ENCODE measurements around the gene MOB3B. TPM values are rescaled to one million over a fixed set of nuclear protein-coding genes. Genes with fewer than 3 reads are reported as not detected.
A peak's percentile ranks its signal among the peaks of the same experiment; 100 is the strongest.

Gene MOB3B
- total RNA-seq, 1 experiment from 2014 or later, result not detected

DNA sequence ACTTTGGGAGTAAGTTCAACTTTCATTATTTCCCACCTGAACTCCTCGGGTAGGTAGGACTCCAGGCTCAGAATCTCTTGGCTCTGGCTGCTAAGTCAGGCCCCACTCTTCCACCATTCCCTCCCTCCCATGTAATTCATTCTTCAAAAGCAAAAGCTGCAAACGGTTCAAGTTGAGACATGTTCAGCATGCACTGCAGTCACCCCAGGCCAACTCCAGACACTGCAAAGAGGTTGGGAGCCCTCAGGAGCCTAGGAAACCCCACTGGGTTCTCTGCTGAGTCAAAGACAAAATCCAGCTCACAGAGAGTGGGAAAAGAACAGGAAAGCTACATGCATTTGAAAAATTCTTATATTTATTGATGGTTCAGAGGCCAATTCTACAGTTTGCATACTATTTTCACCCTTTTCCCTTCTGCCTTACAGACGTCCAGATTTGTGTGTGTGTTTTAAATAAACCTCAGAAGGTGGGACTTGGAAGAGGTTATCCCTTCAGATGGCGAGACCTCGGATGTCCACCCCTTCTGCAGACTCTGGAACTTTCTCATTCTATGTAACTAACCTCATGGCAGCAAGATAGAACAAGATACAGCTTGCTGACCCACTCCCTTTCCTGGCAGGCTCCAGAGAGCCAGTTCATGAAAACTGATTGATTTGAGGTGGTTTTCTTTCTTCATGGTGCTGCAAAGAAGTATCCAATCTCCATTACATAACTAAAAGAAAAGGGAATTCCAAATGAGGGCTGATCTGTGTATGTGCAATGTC lies 167.0 kb downstream of the MOB3B start:
- in situ Hi-C loops (cut with HindIII; ENCODE audit: low sequenced_read_pairs), result no loop called here
- no peak for DNase-seq (ENCODE audit: low spot score)

DNA sequence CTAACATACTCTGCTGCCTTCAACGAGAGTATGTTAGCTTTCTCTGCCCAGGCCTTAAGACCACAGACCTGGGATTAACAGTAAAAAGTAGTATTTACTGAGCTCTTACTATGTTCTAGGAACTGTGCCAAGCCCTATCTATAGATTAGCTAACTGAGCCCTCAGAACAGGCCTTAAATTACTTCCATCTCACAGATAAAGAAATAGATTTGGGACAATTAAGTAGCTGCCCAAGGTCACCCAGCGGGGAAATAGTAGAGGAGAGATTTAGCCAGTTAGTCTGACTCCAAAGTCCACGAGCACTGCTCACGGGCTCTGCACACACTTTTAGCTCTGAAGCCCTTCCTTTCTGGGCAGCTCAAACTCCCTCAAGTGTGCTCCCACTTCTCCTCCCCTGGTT lies 168.1 kb downstream of the MOB3B start:
- in situ Hi-C loops (cut with HindIII; ENCODE audit: low sequenced_read_pairs), result no loop called here
- DNase-seq (ENCODE audit: low spot score), result no peak

DNA sequence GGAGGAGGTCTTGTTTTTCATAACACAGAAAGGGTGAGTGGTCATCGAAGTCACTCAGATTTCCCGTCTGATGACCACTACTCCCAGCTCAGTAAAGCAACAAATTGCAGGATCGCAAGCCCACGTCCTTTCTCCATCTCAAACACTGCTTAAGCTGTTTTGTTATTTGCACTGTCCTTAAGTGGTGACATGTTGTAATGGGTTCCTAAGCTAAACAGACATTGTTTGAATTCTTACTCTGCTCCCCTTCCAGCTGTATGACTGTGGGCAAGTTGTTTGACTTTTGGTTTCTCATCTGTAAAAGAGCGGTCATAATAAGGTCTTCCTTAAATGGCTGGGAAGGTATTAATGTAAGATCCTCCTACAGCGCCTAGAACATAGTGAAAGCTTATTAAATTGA lies 169.9 kb downstream of the MOB3B start:
- no peak for DNase-seq (ENCODE audit: low spot score)
- in situ Hi-C loops (cut with HindIII; ENCODE audit: low sequenced_read_pairs), result no loop called here

DNA sequence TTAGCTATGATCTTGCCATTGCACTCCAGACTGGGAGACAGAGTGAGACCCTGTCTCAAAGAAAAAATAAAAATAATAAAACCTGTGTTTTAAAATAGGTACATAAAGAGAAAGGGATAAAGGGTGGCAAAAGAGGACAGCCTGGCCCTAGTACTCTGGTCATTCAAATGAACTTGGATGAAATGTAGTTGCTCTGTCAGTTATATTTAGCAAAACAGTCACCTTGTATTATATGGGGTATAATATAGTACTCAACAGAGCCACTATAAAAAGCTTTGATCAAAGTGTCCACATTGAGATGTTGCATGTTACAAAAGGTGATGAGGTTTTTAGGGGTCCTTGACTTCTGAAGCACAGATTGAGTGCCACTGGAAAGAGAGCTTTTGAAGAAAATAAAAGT lies 171.6 kb downstream of the MOB3B start:
- in situ Hi-C loops (cut with HindIII; ENCODE audit: low sequenced_read_pairs), result no loop called here
- no peak for DNase-seq (ENCODE audit: low spot score)

DNA sequence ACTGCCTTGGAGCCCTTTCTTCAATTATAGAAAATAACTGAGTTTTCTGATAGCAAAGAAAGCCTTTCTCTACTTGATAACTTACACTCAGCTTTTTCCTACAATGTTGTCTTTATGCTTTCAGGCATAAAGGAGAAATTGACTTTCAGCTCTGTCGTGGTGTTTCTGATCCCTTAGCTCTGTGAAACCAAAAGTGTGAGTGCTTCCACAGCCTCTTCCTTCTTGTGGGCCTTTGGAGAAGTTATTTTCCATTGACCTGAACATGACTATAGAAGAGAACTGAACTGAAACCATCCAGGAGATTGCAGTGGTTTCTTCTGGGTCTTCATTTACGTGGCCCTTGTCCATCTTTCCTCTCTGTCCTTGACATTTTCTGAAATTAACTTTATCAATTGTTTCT lies 173.2 kb downstream of the MOB3B start:
- no peak for DNase-seq (ENCODE audit: low spot score)
- in situ Hi-C loops (cut with HindIII; ENCODE audit: low sequenced_read_pairs), result no loop called here

DNA sequence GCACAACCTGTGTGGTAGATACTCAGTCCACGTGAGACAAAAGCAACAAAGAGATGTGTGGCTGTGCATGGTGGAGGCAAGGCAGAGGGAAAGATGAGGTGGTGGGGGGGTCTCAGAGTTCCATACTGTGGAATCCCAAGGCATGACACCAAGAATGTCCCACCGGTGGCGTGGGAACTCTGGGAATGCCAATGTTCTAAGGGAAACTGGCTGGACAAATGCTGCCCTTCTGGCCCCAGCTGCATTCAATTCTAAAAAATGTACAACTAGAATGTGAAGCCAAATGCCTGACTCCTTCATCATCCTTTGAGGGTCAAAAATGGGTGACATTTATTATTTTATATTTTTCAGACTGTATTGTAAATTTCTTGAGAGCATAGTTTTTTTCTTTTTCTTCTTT lies 174.4 kb downstream of the MOB3B start:
- in situ Hi-C loops (cut with HindIII; ENCODE audit: low sequenced_read_pairs), result no loop called here
- no peak for DNase-seq (ENCODE audit: low spot score)

DNA sequence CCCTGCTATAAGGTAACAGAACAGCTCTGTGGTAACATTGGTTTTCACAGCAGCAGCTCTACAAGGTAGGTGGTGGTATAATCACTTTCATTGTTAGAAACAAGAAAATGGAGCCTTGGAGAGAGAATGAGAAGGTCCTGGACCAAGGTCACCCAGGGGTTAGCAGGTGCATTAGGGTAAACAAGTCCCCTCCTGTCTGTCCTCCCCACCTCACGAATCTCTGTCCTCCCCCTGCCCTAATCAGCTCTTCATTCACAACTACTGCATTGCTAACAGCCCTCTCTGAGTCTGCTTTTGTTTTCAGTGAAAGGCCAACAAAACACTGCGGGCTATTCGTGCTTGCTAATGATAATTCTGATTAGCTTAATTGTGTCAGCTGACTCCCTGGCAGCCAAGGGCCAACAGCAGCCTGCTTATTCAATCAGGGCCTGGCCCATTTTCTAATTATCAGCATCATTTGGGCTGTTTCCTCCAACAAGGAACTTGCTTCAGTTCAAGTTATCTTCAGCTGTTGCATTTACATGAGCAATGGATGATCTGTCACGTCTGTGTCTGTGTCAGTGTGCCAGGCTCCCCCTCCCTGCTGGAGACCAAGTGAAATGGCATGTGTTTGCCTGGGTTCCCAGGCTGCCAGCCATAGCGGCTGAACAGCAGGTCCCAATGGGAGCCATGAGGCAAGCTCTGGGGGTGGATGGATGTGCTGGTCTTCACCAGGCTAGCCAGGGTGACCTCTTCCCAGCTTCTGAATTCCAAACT lies 176.0 kb downstream of the MOB3B start:
- peak; percentile 51 for DNase-seq (ENCODE audit: low spot score)
- in situ Hi-C loops (cut with HindIII; ENCODE audit: low sequenced_read_pairs), result no loop called here

DNA sequence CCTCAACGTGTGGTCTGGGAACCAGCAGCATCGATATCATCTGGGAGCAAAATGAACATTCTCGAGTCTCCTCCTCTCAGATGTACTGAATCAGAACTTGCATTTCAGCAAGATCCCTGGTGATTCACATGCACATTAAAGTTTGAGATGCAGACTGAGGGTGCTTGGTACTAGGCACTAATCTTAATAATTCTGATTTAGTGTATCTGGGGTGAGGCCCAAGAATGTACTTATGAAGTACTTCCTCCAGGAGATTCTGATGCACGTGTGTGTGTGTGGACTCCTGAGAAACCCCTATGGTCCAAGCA lies 176.5 kb downstream of the MOB3B start:
- in situ Hi-C loops (cut with HindIII; ENCODE audit: low sequenced_read_pairs), result no loop called here
- no peak for DNase-seq (ENCODE audit: low spot score)

DNA sequence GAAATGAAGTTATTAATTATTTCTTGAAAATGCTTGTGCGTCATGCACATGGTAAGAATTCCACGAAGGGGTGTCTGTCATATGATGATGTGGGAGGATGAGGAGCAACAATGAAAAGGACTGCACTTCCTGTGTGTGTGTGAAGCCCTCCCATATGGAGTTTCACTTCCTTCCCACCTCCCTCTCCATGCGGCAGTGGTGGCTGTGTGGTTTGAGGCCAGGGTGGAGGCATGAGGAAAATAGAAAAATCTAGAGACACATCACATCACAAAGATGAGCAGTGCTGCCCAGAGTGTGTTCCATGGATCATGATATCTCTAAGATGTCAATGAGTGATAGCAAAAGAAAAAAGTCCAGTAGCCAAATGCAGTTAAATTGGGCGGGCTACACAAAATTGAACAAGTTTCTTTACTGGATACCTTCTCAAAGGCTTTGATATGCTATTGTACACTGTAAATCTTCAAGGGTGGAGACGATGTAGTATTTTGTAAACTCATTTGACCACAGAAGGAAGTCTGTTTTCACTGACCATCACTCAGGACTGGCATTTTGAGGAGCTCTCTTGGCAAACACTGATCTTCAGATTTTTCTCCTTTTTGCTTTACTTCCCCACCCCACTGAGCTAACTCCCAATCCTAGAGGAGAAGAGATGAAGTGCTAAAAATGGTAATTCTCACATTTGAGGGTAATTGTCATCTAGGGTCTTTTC lies 177.0 kb downstream of the MOB3B start:
- DNase-seq (ENCODE audit: low spot score), result no peak
- in situ Hi-C loops (cut with HindIII; ENCODE audit: low sequenced_read_pairs), result no loop called here

DNA sequence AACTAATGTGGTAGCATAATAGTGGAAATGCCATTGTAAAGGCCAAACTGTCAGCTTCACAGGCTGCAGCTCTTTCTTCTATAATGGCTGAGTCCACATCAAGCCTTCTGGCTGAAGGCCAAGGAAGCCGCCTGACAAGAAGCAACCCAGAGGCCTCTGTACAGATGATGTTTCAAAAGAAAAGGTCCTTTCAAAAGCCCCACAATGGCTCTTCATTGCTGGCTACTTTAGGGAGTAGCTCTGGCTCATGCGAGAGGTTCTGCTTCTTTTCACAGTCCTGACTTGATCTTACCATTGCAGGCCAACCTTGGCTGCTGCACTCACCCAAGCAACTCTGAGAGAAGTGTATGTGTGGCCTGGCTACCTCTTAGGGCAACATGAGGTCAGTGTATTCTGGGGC lies 178.2 kb downstream of the MOB3B start:
- in situ Hi-C loops (cut with HindIII; ENCODE audit: low sequenced_read_pairs), result no loop called here
- peak; percentile 29 for DNase-seq (ENCODE audit: low spot score)

DNA sequence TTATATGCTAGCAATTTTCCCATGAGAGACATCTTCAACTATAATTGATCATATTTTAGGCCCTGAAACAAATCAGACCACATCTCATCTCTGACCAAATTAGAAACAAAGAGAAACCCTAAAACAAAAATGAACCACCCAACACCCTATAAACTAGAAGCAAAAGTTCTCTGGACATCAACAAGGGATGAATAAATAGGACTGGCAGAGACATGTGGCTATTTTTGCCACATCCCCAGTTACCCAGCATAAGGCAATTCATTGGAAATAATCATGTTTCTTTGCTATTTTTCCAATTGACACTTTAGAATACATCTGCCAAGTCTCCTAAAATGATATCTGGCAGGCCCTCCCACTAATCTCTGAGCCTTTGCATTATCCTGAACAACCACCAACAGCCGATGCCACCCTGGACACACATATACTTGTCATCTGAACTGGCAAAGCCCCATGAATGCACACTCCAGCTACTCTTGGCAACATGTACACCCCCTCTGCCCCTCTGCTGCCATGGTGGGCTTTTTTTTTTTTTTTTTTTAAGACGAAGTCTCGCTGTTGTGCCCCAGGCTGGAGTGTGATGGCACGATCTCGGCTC lies 179.1 kb downstream of the MOB3B start:
- no peak for DNase-seq (ENCODE audit: low spot score)
- in situ Hi-C loops (cut with HindIII; ENCODE audit: low sequenced_read_pairs), result no loop called here

DNA sequence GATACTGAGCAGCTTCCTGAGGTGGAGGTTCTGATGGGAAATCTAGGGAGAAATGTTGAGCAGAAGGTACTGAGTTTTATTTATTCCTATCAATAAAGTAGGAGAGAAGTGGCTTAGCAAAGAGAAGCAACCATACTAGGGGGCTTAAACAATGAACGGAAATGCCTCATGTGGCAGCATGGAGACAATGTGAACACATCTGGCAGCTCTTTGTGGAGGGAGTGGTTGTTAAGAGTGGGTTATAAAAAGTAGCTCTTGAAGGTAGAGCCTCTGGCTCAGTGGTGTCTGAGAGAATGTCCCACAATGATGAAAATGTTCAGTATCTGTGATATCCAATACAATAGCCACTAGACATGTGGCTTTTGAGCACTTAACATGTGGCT lies 179.9 kb downstream of the MOB3B start:
- DNase-seq (ENCODE audit: low spot score), result no peak
- in situ Hi-C loops (cut with HindIII; ENCODE audit: low sequenced_read_pairs), result loop anchor here (25.0 kb wide), 1 partner anchor 188 kb away; the partner anchor contains the start of gene MOB3B

DNA sequence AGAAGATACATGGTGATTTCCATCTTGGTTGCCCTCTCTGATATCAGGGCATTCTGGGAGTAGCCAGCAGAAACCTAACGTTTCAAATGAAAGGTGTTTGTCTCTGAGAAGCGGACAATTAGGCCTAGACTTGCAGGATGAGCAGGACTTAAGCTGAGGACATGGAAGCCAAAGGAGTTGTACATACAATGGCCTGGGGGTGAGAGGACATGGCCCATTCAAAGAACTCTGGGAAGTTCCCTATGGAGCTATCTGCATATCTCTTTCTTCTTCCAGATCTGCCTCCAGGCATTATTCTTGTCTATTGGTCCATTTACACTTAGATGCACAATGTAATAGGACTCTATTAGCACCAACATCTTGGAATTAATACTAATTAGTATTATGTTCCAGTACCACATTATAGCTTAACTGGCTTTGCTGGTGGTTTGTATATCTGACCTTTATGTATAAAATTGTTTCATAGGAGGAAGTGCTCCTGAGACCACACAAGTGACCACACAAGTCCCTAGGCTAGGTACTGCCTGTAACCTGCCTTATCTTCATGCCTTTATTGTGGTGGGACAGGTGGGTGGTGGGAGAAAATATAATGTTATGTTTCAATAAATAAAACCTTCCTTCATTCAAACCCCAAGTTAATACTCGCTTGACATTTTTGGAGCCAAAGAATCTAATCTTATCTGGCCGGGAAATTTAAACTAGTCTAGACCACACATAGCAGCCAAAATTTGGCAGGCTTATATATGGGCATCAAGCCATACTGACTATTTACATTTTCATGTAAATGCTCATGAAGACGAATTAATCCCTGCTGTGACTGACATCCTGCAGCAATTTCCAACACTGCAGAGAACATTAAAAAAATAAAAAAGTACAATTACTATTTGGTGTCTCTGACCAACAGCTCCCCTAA lies 180.6 kb downstream of the MOB3B start:
- in situ Hi-C loops (cut with HindIII; ENCODE audit: low sequenced_read_pairs), result loop anchor here (25.0 kb wide), 1 partner anchor 188 kb away; the partner anchor contains the start of gene MOB3B
- no peak for DNase-seq (ENCODE audit: low spot score)

DNA sequence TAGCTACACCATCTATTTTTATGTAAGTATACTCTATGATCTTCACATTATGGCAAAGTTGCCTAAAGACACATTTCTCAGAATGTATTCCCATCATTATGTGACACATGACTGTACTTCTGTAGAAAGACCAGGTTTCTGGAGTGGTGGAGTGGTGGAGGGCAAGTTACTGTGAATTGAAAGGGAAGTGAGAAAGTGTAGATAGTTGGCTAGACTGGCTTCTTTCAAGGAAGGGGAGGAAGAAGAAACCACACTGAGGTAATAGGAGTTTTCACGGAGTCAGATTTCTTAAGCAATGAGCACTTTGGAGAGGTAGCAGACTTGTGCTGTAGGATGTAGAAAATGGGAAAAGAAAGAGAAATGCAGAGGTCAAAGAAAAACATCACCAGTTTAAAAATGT lies 181.7 kb downstream of the MOB3B start:
- no peak for DNase-seq (ENCODE audit: low spot score)
- in situ Hi-C loops (cut with HindIII; ENCODE audit: low sequenced_read_pairs), result loop anchor here (25.0 kb wide), 1 partner anchor 189 kb away; the partner anchor contains the start of gene MOB3B

DNA sequence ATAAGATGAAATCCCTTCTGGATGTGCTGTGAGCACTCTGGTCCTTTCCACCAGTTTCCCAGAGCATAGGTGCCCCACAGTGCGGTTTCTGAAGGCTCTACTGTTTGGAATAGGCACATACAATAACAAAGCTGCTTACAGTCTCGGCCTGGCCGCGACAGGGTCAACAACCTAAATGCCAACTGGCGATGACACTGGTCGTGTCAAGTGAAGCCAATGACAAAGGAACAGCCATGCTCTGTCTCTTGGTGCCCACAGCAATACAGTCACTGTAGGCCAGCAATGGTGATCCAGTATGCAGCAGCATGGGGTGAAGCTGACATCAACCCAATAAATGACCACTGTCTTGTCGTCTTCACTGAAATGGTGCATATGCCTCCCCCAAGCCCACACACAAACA lies 184.8 kb downstream of the MOB3B start:
- in situ Hi-C loops (cut with HindIII; ENCODE audit: low sequenced_read_pairs), result loop anchor here (25.0 kb wide), 1 partner anchor 193 kb away; the partner anchor contains the start of gene MOB3B
- DNase-seq (ENCODE audit: low spot score), result no peak

DNA sequence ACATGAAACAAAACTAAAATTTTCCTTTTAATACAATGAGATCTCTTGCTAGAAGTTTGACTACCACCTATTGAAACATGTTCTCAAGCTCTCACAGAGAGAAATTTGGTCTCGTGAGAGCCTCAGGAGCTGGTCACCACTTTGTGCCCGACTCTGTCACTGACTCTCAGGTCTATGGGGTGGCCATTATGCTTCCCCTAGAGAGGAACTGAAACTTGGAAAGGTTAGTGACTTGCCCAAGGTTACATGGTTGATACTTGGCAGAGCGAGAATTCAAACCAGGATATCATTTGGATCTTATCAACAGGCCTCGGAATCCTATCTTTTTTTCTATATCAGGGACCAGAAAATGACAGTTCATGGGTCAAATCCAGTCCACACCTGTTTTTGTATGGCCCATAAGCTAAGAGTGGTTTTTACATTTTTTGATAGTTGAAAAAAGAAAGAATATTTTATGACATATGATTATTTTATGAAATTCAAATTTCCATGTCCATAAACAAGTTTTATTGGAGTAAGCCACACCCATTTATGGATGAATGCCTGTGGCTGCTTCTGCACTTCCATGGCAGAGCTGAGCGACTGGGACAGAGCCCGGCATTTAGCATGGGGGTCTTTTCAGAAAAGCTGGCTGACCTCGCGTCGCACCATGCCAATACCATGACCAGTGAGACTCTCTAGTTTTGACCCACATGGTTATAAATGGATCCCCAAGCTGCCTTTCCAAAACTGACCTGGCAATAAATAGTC lies 187.9 kb downstream of the MOB3B start:
- in situ Hi-C loops (cut with HindIII; ENCODE audit: low sequenced_read_pairs), result loop anchor here (25.0 kb wide), 1 partner anchor 196 kb away; the partner anchor contains the start of gene MOB3B
- no peak for DNase-seq (ENCODE audit: low spot score)

DNA sequence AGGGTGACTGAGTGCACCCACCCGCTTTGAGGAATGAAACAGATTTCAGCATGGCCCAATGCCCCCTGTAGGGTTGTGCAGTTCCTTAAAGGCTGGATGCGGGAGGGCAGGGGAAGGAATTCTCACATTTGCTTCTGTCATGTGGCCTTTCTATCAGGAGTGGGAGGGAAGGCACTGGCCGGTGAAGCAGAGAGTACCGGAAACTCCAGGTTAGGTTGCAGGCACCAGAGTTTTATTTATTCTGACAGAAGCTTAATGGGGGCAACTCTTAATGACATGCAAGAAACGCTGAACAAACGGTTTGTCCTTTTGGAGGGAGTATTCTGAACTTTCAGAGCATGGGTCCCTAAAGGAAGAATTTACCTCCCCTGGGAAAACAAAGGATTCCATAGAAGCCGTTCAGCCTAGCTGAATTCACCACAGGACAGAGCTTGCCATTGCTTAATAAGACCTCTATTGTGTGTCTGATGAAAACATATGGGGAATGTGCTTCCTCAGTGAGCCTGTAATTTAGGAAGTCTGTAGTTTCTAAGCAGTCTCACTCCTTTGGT lies 188.6 kb downstream of the MOB3B start:
- in situ Hi-C loops (cut with HindIII; ENCODE audit: low sequenced_read_pairs), result loop anchor here (25.0 kb wide), 1 partner anchor 196 kb away; the partner anchor contains the start of gene MOB3B
- no peak for DNase-seq (ENCODE audit: low spot score)

DNA sequence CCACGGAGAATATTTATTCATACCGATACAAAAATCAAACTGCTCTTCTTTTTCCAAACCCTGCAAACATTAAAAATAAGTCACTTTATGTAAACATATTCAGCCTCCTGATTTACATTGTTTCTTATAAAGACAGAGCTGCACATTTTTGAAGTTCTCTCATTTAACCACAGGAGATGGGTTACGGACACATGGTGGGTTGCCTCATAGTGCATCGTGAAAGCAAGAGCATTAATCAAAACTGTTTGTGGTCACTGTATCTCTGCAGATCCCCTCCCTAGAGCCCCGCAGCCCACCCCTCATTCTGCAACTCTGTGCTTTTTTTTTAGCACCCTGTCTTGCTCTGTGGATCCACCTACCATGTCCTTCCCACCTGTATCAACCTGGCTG lies 189.3 kb downstream of the MOB3B start:
- no peak for DNase-seq (ENCODE audit: low spot score)
- in situ Hi-C loops (cut with HindIII; ENCODE audit: low sequenced_read_pairs), result loop anchor here (25.0 kb wide), 1 partner anchor 197 kb away; the partner anchor contains the start of gene MOB3B
